Activated naive CD4-positive, alpha-beta T cell treated with anti-CD3 and anti-CD28 coated beads, Interleukin-2, amount 50 U/mL, for 24 hours (primary cell): Measurements from ENCODE around the gene KRTAP6-2.

Experiments
- H3K27ac Mint-ChIP-seq: one replicate; pipeline ENCODE4 v1.8.0; 2021; ENCODE audit warnings: mild to moderate bottlenecking, mixed read lengths
- H3K27me3 Mint-ChIP-seq: one replicate; pipeline ENCODE4 v1.8.0; 2021; ENCODE audit warnings: mixed read lengths
- H3K36me3 Mint-ChIP-seq: one replicate; pipeline ENCODE4 v1.8.0; 2021; ENCODE audit warnings: mixed read lengths
- H3K4me1 Mint-ChIP-seq: one replicate; pipeline ENCODE4 v1.8.0; 2021; ENCODE audit warnings: mixed read lengths
- H3K4me3 Mint-ChIP-seq: one replicate; pipeline ENCODE4 v1.8.0; 2021; ENCODE audit warnings: mild to moderate bottlenecking, mixed read lengths
- H3K9me3 Mint-ChIP-seq: one replicate; pipeline ENCODE4 v1.8.0; 2021; ENCODE audit warnings: mixed read lengths

KRTAP6-2 gene

GRCh38 chr21:30600787-30601186 lies 2.1 kb upstream of the KRTAP6-2 start, which contains the start of gene KRTAP22-1:
TSS of gene KRTAP22-1 (plus strand) at chr21:30601087.
- Mint-ChIP-seq H3K9me3 (peaks cover 6% of the 10 kb centered on the region), H3K4me3 (no peak within 1 kb of the TSS), H3K4me1 (no peaks in the 10 kb centered on the region), H3K27ac (no peak within 1 kb of the TSS), H3K36me3 (no peaks in the 10 kb centered on the region), H3K27me3 (no peaks in the 10 kb centered on the region)

- Mint-ChIP-seq H3K4me1 (no peaks in the 10 kb centered on the region), H3K27me3 (no peaks in the 10 kb centered on the region), H3K27ac (no peak within 1 kb of the TSS), H3K4me3 (no peak within 1 kb of the TSS), H3K36me3 (no peaks in the 10 kb centered on the region), H3K9me3 (no peaks in the 10 kb centered on the region)
Measured at GRCh38 chr21:30592140-30592539, 6.6 kb downstream of the KRTAP6-2 start, which contains the start of gene KRTAP6-3. TSS of gene KRTAP6-3 (plus strand) at chr21:30592440. CDS start at chr21:30592446, 6 bp downstream.

GRCh38 chr21:30590297-30590696 lies 8.4 kb downstream of the KRTAP6-2 start, which contains the start of gene KRTAP22-2:
TSS of gene KRTAP22-2 (minus strand) at chr21:30590397.
- Mint-ChIP-seq H3K36me3 (no peaks in the 10 kb centered on the region), H3K9me3 (no peaks in the 10 kb centered on the region), H3K27me3 (no peaks in the 10 kb centered on the region), H3K4me3 (no peak within 1 kb of the TSS), H3K27ac (no peak within 1 kb of the TSS), H3K4me1 (no peaks in the 10 kb centered on the region)

GRCh38 chr21:30582870-30583269 lies 15.8 kb downstream of the KRTAP6-2 start:
- Mint-ChIP-seq H3K4me3 (no peak overlapping the region), H3K27ac (no peak overlapping the region), H3K27me3 (peaks cover 5% of the 10 kb centered on the region), H3K36me3 (no peaks in the 10 kb centered on the region), H3K9me3 (peaks cover 9% of the 10 kb centered on the region), H3K4me1 (peaks cover 4% of the 10 kb centered on the region)

- H3K4me1 Mint-ChIP-seq: peaks cover 9% of the 10 kb centered on the region
- H3K36me3 Mint-ChIP-seq: no peaks in the 10 kb centered on the region
- H3K9me3 Mint-ChIP-seq: peaks cover 9% of the 10 kb centered on the region
- H3K4me3 Mint-ChIP-seq: no peak overlapping the region
- H3K27ac Mint-ChIP-seq: no peak overlapping the region
- peaks cover 5% of the 10 kb centered on the region for H3K27me3 Mint-ChIP-seq
Measured at GRCh38 chr21:30580132-30580531, 18.6 kb downstream of the KRTAP6-2 start.

- Mint-ChIP-seq H3K9me3 (peaks cover 3% of the 10 kb centered on the region), H3K36me3 (no peaks in the 10 kb centered on the region), H3K27me3 (no peaks in the 10 kb centered on the region), H3K4me3 (no peak overlapping the region), H3K4me1 (peaks cover 9% of the 10 kb centered on the region), H3K27ac (no peak overlapping the region)
Measured at GRCh38 chr21:30579346-30579745, 19.4 kb downstream of the KRTAP6-2 start.

GRCh38 chr21:30577766-30578165 lies 20.9 kb downstream of the KRTAP6-2 start:
- H3K4me3 Mint-ChIP-seq: no peak overlapping the region

GRCh38 chr21:30567617-30568016 lies 31.1 kb downstream of the KRTAP6-2 start:
- Mint-ChIP-seq H3K4me3 (no peak overlapping the region), H3K4me1 (no peaks in the 10 kb centered on the region), H3K36me3 (no peaks in the 10 kb centered on the region), H3K27me3 (peaks cover 2% of the 10 kb centered on the region), H3K9me3 (no peaks in the 10 kb centered on the region), H3K27ac (no peak overlapping the region)

More at GRCh38 chr21:30577766-30578165, 20.9 kb downstream of the KRTAP6-2 start:
- Mint-ChIP-seq H3K27me3 (no peaks in the 10 kb centered on the region), H3K36me3 (no peaks in the 10 kb centered on the region), H3K4me1 (peaks cover 9% of the 10 kb centered on the region), H3K9me3 (no peaks in the 10 kb centered on the region), H3K27ac (no peak overlapping the region)

- Mint-ChIP-seq H3K36me3 (no peaks in the 10 kb centered on the region), H3K27ac (no peak overlapping the region), H3K9me3 (no peaks in the 10 kb centered on the region), H3K4me3 (no peak overlapping the region), H3K27me3 (peaks cover 1% of the 10 kb centered on the region), H3K4me1 (no peaks in the 10 kb centered on the region)
Measured at GRCh38 chr21:30563630-30564029, 35.1 kb downstream of the KRTAP6-2 start.

- H3K27me3 Mint-ChIP-seq: peaks cover 1% of the 10 kb centered on the region
Measured at GRCh38 chr21:30563072-30563471, 35.6 kb downstream of the KRTAP6-2 start.

GRCh38 chr21:30561957-30562356 lies 36.7 kb downstream of the KRTAP6-2 start:
- Mint-ChIP-seq H3K27ac (no peak overlapping the region), H3K36me3 (no peaks in the 10 kb centered on the region), H3K9me3 (no peaks in the 10 kb centered on the region), H3K4me1 (no peaks in the 10 kb centered on the region), H3K27me3 (peaks cover 1% of the 10 kb centered on the region), H3K4me3 (no peak overlapping the region)

More at GRCh38 chr21:30563072-30563471, 35.6 kb downstream of the KRTAP6-2 start:
- Mint-ChIP-seq H3K36me3 (no peaks in the 10 kb centered on the region), H3K4me3 (no peak overlapping the region), H3K4me1 (no peaks in the 10 kb centered on the region), H3K27ac (no peak overlapping the region), H3K9me3 (no peaks in the 10 kb centered on the region)

- Mint-ChIP-seq H3K4me1 (no peaks in the 10 kb centered on the region), H3K9me3 (no peaks in the 10 kb centered on the region), H3K27ac (no peak within 1 kb of the TSS), H3K4me3 (no peak within 1 kb of the TSS), H3K36me3 (no peaks in the 10 kb centered on the region), H3K27me3 (peaks cover 1% of the 10 kb centered on the region)
Measured at GRCh38 chr21:30561264-30561895, 37.3 kb downstream of the KRTAP6-2 start, which contains the start of gene KRTAP19-7. TSS of gene KRTAP19-7 (minus strand) at chr21:30561314. CDS start at chr21:30561289, 25 bp downstream.

GRCh38 chr21:30555095-30555494 lies 43.6 kb downstream of the KRTAP6-2 start:
- Mint-ChIP-seq H3K9me3 (no peaks in the 10 kb centered on the region), H3K36me3 (peaks cover 2% of the 10 kb centered on the region), H3K4me3 (no peak overlapping the region), H3K4me1 (no peaks in the 10 kb centered on the region), H3K27me3 (peaks cover 3% of the 10 kb centered on the region), H3K27ac (no peak overlapping the region)

GRCh38 chr21:30552782-30553181 lies 45.9 kb downstream of the KRTAP6-2 start:
- Mint-ChIP-seq H3K4me3 (no peak overlapping the region), H3K36me3 (peaks cover 2% of the 10 kb centered on the region), H3K27me3 (peaks cover 3% of the 10 kb centered on the region), H3K4me1 (no peaks in the 10 kb centered on the region), H3K9me3 (no peaks in the 10 kb centered on the region), H3K27ac (no peak overlapping the region)
